IPS DF 6.9 (cell line): Measurements from ENCODE around the gene TAOK1.

ENCODE experiments used
- DNase-seq: peaks from one replicate; pipeline ENCODE4 v3.0.0-alpha.2; 2013; ENCODE audit warnings: low read depth, low spot score
- H3K27ac ChIP-seq: one replicate; pipeline ENCODE4 v1.5.1; 2013; ENCODE audit warnings: low read length, control low read depth
- H3K27me3 ChIP-seq: 2 replicates; pipeline ENCODE4 v1.6.1; 2013; ENCODE audit warnings: mild to moderate bottlenecking, low read length; ENCODE audit not compliant: control insufficient read depth, insufficient read depth
- H3K36me3 ChIP-seq: 2 replicates; pipeline ENCODE4 v1.6.1; 2013; ENCODE audit warnings: low read length; ENCODE audit not compliant: control insufficient read depth, insufficient read depth
- H3K4me1 ChIP-seq: 2 replicates; pipeline ENCODE4 v1.6.1; 2013; ENCODE audit warnings: low read length; ENCODE audit not compliant: control insufficient read depth, insufficient read depth
- H3K4me3 ChIP-seq: 2 replicates; pipeline ENCODE4 v1.5.1; 2013; ENCODE audit warnings: mild to moderate bottlenecking, low read length
- H3K9me3 ChIP-seq: 2 replicates; pipeline ENCODE4 v1.6.1; 2013; ENCODE audit warnings: low read length, inconsistent platforms; ENCODE audit not compliant: control insufficient read depth, insufficient read depth
- WGBS: extraction: QIAGEN DNeasy Blood & Tissue Kit; methylation state at CpG from one replicate; pipeline ENCODE4 v1.1.7; 2013; ENCODE audit warnings: mixed read lengths, missing lambda C conversion rate; ENCODE audit not compliant: insufficient read length, insufficient coverage; 5-methylcytosine and 5-hydroxymethylcytosine counted together

The TAOK1 gene

DNA sequence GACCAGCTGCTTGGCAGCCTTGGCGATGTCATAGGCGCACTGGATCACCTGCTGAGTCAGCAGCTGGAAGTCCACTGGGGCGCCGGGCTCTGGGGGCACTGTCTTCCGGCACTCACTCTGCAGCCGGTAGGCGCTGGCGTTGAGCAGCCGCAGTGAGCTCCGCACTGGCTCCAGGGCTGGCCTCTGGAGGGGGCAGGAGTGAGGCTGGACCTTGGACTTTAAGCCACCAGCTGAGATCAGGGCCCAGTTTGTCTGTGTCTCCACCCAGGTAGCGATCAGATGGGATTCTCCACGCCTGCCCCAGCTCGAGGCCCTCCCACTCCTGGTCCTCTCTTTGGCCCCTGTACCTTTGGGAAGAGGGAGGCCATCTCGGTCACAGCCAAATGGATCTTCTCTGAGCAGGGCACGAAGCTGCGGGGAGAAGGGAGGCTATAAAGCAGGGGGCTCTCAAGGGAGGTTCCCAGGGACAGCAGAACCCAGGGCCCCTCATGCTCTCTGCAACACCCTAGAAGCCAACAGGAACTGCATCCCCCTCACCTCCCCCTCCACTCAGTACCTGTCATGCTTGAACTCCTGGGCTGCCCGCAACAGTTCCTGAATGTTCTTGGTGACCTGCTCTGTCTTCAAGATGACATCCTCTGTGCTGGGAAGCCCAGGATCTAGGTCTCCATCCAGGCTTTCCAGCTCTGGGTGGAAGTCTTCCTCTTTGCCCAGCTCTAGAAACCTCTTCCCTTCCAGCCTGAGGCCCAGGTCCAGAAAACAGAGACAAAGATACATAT is 184.8 kb downstream of the TAOK1 start:
- H3K27ac ChIP-seq, result no peak overlapping the region
- H3K9me3 ChIP-seq, result no peaks in the 10 kb centered on the region
- H3K27me3 ChIP-seq, result no peaks in the 10 kb centered on the region
- WGBS, result no CpG with 5 or more reads among the region's 17 CpGs
- peaks cover 22% of the 10 kb centered on the region for H3K36me3 ChIP-seq
- H3K4me1 ChIP-seq, result no peaks in the 10 kb centered on the region
- DNase-seq, result no peak
- H3K4me3 ChIP-seq, result no peak overlapping the region

GRCh38 chr17:29575511-29576213 is 185.5 kb downstream of the TAOK1 start:
- Histone ChIP-seq H3K4me1 (no peaks in the 10 kb centered on the region), H3K36me3 (peaks cover 22% of the 10 kb centered on the region), H3K27me3 (no peaks in the 10 kb centered on the region), H3K4me3 (no peak overlapping the region), H3K27ac (no peak overlapping the region), H3K9me3 (no peaks in the 10 kb centered on the region)
- WGBS, result no CpG with 5 or more reads among the region's 28 CpGs
- DNase-seq, result no peak

DNA sequence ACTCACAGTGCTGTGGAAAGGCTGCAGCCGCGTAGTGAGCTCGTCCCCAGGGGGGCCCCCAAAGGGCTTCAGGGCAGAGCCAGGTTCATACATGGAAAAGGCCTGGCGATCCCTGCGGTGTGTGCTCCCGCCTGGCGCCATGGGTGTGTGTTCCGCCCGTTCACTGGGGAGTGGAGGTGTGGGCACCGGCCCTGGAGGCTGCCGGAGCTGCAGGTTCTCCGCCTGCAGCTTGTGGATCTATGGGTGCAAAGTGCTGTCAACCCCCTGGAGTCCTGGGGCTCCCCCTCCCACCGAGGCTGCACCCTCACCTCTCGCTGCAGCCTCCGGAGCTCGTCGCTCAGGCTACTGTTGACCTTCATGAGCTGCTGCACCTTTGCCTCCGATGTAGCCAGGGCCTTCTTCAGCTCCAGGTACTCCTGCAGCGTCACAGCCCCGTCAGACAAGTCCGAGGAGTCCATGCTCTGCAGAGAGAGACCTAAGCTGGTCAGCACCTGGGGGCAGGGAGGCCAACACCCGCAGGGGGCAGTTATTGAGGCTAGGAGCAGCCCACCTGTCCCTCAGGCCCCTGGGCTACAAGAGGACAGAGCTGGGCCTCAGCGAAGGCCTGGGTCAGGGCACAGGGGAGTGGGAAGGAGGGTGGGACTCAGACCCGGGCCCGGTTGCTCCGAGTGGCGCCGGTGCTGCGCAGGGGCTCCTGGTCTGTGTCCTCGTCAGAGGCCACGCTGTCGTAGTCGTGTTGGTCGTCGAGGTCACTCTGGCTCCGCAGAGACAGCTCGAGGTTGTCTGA is 186.2 kb downstream of the TAOK1 start:
- no peak overlapping the region for H3K27ac ChIP-seq
- no peak overlapping the region for H3K4me3 ChIP-seq
- H3K4me1 ChIP-seq, result no peaks in the 10 kb centered on the region
- no peaks in the 10 kb centered on the region for H3K27me3 ChIP-seq
- DNase-seq, result no peak
- no peaks in the 10 kb centered on the region for H3K9me3 ChIP-seq
- peaks cover 22% of the 10 kb centered on the region for H3K36me3 ChIP-seq
- no CpG with 5 or more reads among the region's 37 CpGs for WGBS

- no CpG with 5 or more reads among the region's 9 CpGs for WGBS
These were observed 186.8 kb downstream of the TAOK1 start for GRCh38 chr17:29577001-29577370.

GRCh38 chr17:29577385-29578211 is 187.4 kb downstream of the TAOK1 start:
- no peak for DNase-seq
- no CpG with 5 or more reads among the region's 22 CpGs for WGBS
- Histone ChIP-seq H3K4me1 (no peaks in the 10 kb centered on the region), H3K36me3 (peaks cover 22% of the 10 kb centered on the region), H3K4me3 (no peak overlapping the region), H3K27ac (no peak overlapping the region), H3K9me3 (no peaks in the 10 kb centered on the region), H3K27me3 (no peaks in the 10 kb centered on the region)

More at GRCh38 chr17:29577001-29577370, 186.8 kb downstream of the TAOK1 start:
- Histone ChIP-seq H3K4me1 (no peaks in the 10 kb centered on the region), H3K9me3 (no peaks in the 10 kb centered on the region), H3K36me3 (peaks cover 22% of the 10 kb centered on the region), H3K4me3 (no peak overlapping the region), H3K27ac (no peak overlapping the region), H3K27me3 (no peaks in the 10 kb centered on the region)
- DNase-seq, result no peak

- no CpG with 5 or more reads among the region's 14 CpGs for WGBS
- H3K27me3 ChIP-seq, result no peaks in the 10 kb centered on the region
- no peaks in the 10 kb centered on the region for H3K9me3 ChIP-seq
- peaks cover 31% of the 10 kb centered on the region for H3K36me3 ChIP-seq
- no peak overlapping the region for H3K27ac ChIP-seq
- no peak for DNase-seq
- H3K4me1 ChIP-seq, result no peaks in the 10 kb centered on the region; the same call in 1 of the 2 replicates
- no peak overlapping the region for H3K4me3 ChIP-seq
These were observed 188.7 kb downstream of the TAOK1 start for GRCh38 chr17:29578626-29579485.

DNA sequence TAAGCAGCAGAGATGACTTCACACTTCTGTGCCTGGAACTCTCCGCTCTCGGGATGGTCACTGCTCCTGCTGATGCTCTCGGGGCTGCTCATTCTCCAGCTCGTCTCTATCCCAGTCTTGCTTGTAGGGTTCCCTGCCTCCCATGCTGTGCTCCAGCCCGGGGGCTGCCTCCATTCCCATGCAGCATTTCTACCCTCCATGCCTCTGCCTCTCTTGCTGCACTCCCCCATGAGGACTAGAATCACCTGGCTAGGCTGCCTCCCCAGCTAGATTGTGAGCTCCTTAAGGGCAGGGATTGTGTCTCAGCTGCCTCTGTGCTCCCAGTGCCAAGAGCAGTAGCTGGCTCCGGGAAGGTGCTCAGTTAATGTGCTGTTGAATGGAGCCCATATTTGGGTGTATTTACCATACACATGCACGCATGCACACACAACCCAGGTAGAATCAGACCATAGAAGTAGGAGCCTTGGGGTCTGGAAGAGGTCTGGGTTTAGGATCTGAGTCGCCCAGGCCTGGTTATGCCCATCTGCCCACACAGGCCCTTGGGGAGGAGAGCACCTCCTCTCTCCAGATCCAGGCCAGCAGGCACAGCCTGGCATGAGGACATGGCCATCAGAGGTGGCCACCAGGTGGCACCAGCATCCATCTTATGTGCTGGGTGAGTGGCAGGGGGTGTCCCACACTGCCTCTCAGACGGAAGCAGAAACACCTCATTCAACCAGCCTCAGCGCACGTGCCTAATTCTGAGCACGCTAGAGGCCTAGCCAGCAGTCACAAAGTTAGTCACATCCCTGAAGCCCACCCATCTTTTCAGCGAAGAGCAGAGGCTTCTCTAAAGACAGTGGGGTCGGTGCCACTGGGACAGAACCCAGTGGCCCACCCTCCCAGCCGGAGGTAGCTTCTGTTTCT is 190.0 kb downstream of the TAOK1 start:
- DNase-seq, result no peak
- no peaks in the 10 kb centered on the region for H3K9me3 ChIP-seq
- no peaks in the 10 kb centered on the region for H3K27me3 ChIP-seq
- H3K4me3 ChIP-seq, result no peak overlapping the region
- no CpG with 5 or more reads among the region's 15 CpGs for WGBS
- H3K36me3 ChIP-seq, result peaks cover 24% of the 10 kb centered on the region
- H3K27ac ChIP-seq, result no peak overlapping the region
- H3K4me1 ChIP-seq, result peaks cover 5% of the 10 kb centered on the region

GRCh38 chr17:29581583-29582253 is 191.6 kb downstream of the TAOK1 start:
- no peak for DNase-seq
- H3K4me1 ChIP-seq, result peaks cover 8% of the 10 kb centered on the region
- H3K27ac ChIP-seq, result no peak overlapping the region
- no peak overlapping the region for H3K4me3 ChIP-seq
- H3K27me3 ChIP-seq, result no peaks in the 10 kb centered on the region
- H3K9me3 ChIP-seq, result no peaks in the 10 kb centered on the region
- peaks cover 12% of the 10 kb centered on the region; the same call in 1 of the 2 replicates for H3K36me3 ChIP-seq
- WGBS, result no CpG with 5 or more reads among the region's 20 CpGs
